Measurements from ENCODE around the gene UGT1A4.
A peak's percentile ranks its signal among the peaks of the same experiment; 100 is the strongest.

Gene UGT1A4

DNA sequence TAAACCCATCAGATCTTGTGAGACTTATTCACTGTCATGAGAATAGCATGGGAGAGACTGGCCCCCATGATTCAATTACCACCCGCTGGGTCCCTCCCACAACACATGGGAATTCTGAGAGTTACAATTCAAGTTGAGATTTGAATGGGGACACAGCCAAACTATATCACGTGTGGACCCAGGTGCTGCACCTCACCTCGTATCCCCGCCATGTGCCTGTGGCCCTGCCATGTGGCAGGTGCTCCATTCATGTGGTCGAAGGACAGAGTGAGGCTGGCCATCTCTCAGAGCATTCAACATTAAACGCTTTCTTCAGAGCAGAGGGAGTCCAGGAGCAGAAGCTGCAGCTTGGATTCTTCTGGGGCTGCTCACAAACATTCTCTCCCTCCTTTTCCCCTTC, 91.8 kb downstream of the UGT1A4 start:
- H3K4me3 ChIP-seq (ENCODE audit: low read length) = no peak overlapping the region

DNA sequence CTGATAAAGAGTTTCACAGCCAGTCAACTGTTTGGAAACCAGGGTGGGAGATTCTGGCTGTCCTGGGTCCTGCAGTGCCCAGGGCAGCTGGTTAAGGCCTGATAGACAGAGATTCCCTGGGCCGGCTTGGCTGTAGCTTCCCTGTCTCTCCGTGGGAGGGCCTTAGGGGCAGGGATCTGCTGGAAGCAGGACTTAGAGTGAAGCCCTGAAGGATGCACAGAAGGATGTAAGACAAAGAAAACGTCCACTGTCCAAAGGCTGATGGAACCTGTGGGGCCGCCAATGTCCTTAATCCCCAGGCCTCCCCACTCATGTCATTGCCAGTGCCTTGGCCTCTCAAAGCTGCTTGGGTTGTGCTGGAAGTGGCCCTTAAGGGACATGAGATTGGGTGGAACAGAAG, 92.6 kb downstream of the UGT1A4 start:
- TF ChIP-seq, protein P1, sequence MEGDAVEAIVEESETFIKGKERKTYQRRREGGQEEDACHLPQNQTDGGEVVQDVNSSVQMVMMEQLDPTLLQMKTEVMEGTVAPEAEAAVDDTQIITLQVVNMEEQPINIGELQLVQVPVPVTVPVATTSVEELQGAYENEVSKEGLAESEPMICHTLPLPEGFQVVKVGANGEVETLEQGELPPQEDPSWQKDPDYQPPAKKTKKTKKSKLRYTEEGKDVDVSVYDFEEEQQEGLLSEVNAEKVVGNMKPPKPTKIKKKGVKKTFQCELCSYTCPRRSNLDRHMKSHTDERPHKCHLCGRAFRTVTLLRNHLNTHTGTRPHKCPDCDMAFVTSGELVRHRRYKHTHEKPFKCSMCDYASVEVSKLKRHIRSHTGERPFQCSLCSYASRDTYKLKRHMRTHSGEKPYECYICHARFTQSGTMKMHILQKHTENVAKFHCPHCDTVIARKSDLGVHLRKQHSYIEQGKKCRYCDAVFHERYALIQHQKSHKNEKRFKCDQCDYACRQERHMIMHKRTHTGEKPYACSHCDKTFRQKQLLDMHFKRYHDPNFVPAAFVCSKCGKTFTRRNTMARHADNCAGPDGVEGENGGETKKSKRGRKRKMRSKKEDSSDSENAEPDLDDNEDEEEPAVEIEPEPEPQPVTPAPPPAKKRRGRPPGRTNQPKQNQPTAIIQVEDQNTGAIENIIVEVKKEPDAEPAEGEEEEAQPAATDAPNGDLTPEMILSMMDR (IDR thresholded peaks at IDR 0.05; ENCODE audit: insufficient read depth, low read depth, low read length, missing control alignments) = no peak
- H3K4me3 ChIP-seq (ENCODE audit: low read length) = no peak overlapping the region
- no peak for DNase-seq (ENCODE audit: low read depth)

More for the DNA sequence above, 91.8 kb downstream of the UGT1A4 start:
- DNase-seq (ENCODE audit: low read depth) = no peak
- TF ChIP-seq, protein P1 (IDR thresholded peaks at IDR 0.05; ENCODE audit: insufficient read depth, low read depth, low read length, missing control alignments) = no peak

DNA sequence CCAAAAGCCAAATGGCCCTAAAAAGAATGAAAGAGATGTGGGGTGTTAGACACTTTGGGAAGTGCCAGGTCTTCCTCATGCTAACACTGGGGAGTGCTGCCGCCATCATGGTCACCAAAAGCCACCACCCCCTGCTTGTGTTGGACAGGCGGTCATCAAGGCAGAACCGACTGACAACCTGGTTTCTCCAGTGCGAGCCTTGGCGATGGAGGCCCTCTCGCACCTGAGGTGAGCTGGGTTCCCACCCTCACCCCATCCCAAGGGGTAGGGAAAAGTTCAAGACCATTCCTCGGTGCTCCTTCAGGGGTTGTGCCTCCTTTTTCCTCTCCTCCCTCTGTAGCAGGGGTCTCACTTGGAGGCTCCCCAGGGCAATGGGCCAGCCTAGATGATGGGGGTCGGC, 93.2 kb downstream of the UGT1A4 start:
- no peak for DNase-seq (ENCODE audit: low read depth)
- no peak overlapping the region for H3K4me3 ChIP-seq (ENCODE audit: low read length)
- TF ChIP-seq, protein P1 (IDR thresholded peaks at IDR 0.05; ENCODE audit: insufficient read depth, low read depth, low read length, missing control alignments) = no peak

DNA sequence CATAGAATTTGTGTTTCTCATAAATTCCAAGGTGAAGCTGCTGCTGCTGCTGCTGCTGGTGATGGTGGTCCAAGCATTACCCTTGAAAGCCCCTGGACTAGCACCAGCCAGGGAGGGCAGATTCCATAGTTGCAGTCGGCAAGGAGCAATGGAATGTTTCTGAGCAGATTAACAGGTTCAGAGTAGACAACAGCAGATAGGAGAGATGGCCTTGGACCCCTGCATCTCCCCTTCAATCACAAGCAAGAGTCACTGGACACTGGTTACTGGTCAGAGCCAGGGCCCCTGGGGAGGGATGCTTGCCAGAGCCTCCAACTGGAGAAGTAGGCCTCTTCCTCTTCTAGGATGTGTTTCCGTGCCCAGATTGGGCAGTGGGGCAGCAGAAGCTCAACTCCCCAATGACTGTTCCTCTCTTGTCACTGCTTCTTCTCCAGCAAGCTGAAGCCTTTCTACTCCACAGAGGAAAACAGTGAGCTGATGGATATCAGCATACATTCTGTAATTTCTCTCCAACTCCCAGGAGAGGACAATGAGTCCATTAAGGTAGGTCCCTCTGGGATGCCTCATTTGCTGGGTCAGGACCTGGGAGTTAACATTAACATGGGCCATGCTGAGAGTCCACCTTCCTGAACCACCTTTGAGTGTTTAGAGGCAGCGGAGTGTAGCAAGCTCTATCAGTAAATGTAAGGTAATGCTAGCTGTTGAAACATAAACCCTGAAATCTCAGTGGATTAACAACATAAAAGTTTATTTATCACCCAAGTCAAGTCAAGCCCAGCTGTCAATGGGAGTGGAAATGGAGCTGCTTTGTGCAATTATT, 94.9 kb downstream of the UGT1A4 start:
- H3K4me3 ChIP-seq (ENCODE audit: low read length) = no peak overlapping the region
- DNase-seq (ENCODE audit: low read depth) = no peak

GRCh38 chr2:233814056-233814835, 95.7 kb downstream of the UGT1A4 start:
- peak; percentile 17 for DNase-seq (ENCODE audit: low read depth)
- no peak overlapping the region for H3K4me3 ChIP-seq (ENCODE audit: low read length)
- TF ChIP-seq, protein P1 (IDR thresholded peaks at IDR 0.05; ENCODE audit: insufficient read depth, low read depth, low read length, missing control alignments) = no peak

More for the DNA sequence above, 94.9 kb downstream of the UGT1A4 start:
- TF ChIP-seq, protein P1 (IDR thresholded peaks at IDR 0.05; ENCODE audit: insufficient read depth, low read depth, low read length, missing control alignments) = no peak

- DNase-seq (ENCODE audit: low read depth) = no peak
- TF ChIP-seq, protein P1 (IDR thresholded peaks at IDR 0.05; ENCODE audit: insufficient read depth, low read depth, low read length, missing control alignments) = no peak
- H3K4me3 ChIP-seq (ENCODE audit: low read length) = no peak overlapping the region
These were observed 97.3 kb downstream of the UGT1A4 start for GRCh38 chr2:233815861-233816260.

Data from epithelial cell of esophagus (primary cell).